GM21367 (cell line): Measurements from ENCODE around the gene BTBD9.

Experiments used
- ATAC-seq: cut with Tn5 transposase; IDR thresholded peaks from one replicate; pipeline ENCODE4 v1.9.1; 2021; ENCODE audit not compliant: unreplicated experiment

Gene BTBD9

GRCh38 chr6:38214159-38214558, 425.6 kb downstream of the BTBD9 start:
- ATAC-seq: no peak

GRCh38 chr6:38213251-38213658, 426.5 kb downstream of the BTBD9 start:
- no peak for ATAC-seq

GRCh38 chr6:38212579-38212978, 427.1 kb downstream of the BTBD9 start:
- no peak for ATAC-seq

GRCh38 chr6:38212116-38212515, 427.6 kb downstream of the BTBD9 start:
- ATAC-seq: no peak

GRCh38 chr6:38209371-38210260, 430.1 kb downstream of the BTBD9 start:
- no peak for ATAC-seq

GRCh38 chr6:38208028-38208427, 431.7 kb downstream of the BTBD9 start:
- ATAC-seq: no peak

GRCh38 chr6:38207375-38207774, 432.4 kb downstream of the BTBD9 start:
- no peak for ATAC-seq

- no peak for ATAC-seq
Measured at GRCh38 chr6:38198219-38198618, 441.5 kb downstream of the BTBD9 start.

GRCh38 chr6:38195113-38195635, 444.6 kb downstream of the BTBD9 start:
- no peak for ATAC-seq

- no peak for ATAC-seq
Measured at GRCh38 chr6:38194589-38194988, 445.1 kb downstream of the BTBD9 start.

- ATAC-seq: no peak
Measured at GRCh38 chr6:38194282-38194572, 445.5 kb downstream of the BTBD9 start.

- ATAC-seq: no peak
Measured at GRCh38 chr6:38193481-38194281, 446.0 kb downstream of the BTBD9 start.

GRCh38 chr6:38193051-38193450, 446.7 kb downstream of the BTBD9 start:
- ATAC-seq: no peak

- no peak for ATAC-seq
Measured at GRCh38 chr6:38192487-38192886, 447.2 kb downstream of the BTBD9 start.

- no peak for ATAC-seq
Measured at GRCh38 chr6:38192011-38192410, 447.7 kb downstream of the BTBD9 start.

- ATAC-seq: no peak
Measured at GRCh38 chr6:38191418-38191817, 448.3 kb downstream of the BTBD9 start.

GRCh38 chr6:38188677-38189335, 450.9 kb downstream of the BTBD9 start:
- ATAC-seq: no peak

- no peak for ATAC-seq
Measured at GRCh38 chr6:38187811-38188590, 451.7 kb downstream of the BTBD9 start.

- ATAC-seq: no peak
Measured at GRCh38 chr6:38187325-38187724, 452.4 kb downstream of the BTBD9 start.

GRCh38 chr6:38185752-38186151, 454.0 kb downstream of the BTBD9 start:
- ATAC-seq: no peak

GRCh38 chr6:38185244-38185643, 454.5 kb downstream of the BTBD9 start:
- no peak for ATAC-seq
